T-helper 17 cell (primary cell): ENCODE data around the gene ATP6V1B1. TPM values are rescaled to one million over a fixed set of nuclear protein-coding genes. Genes with fewer than 3 reads are reported as not detected.

Experiments used
- ATAC-seq: fragments of 150-1000 bp; cut with Tn5 transposase; 2 replicates; pipeline ENCODE4 v1.10.0; 2021; ENCODE audit warnings: mild to moderate bottlenecking, moderate library complexity
- DNase-seq, 3 donors: peaks; one replicate each; pipeline versions ENCODE4 v3.0.0 to v3.0.0-alpha.2; 2020 to 2021
- H3K9me3 ChIP-seq: one replicate; pipeline ENCODE4 v1.7.0; 2013; ENCODE audit warnings: low read length, mild to moderate bottlenecking; ENCODE audit not compliant: control insufficient read depth, poor library complexity, severe bottlenecking
- H3K27ac Mint-ChIP-seq: one replicate; pipeline ENCODE4 v1.8.0; 2022; ENCODE audit warnings: mild to moderate bottlenecking, moderate library complexity, mixed read lengths
- H3K27me3 Mint-ChIP-seq: one replicate; pipeline ENCODE4 v1.8.0; 2022; ENCODE audit warnings: mixed read lengths
- H3K36me3 Mint-ChIP-seq: one replicate; pipeline ENCODE4 v1.8.0; 2022; ENCODE audit warnings: low read depth, mixed read lengths
- H3K4me1 Mint-ChIP-seq: one replicate; pipeline ENCODE4 v1.8.0; 2022; ENCODE audit warnings: mild to moderate bottlenecking, mixed read lengths
- H3K4me3 Mint-ChIP-seq: one replicate; pipeline ENCODE4 v1.8.0; 2022; ENCODE audit warnings: mild to moderate bottlenecking, moderate library complexity, mixed read lengths
- total RNA-seq, 4 donors: library from RNA in 2 of 4; stranded (reverse) in 2 of 4; gene quantifications; one replicate each; pipeline ENCODE4 v1.2.3 and lab custom pipeline; 2022 to 2026

Gene ATP6V1B1
- total RNA-seq, 2 donors from 2014 or later = not detected

GRCh38 chr2:70937866-70938585, 2.3 kb downstream of the ATP6V1B1 start:
- peaks cover 45% of the 10 kb centered on the region for H3K27me3 Mint-ChIP-seq
- peaks cover 9% of the 10 kb centered on the region for H3K4me1 Mint-ChIP-seq
- peaks cover 9% of the 10 kb centered on the region for H3K36me3 Mint-ChIP-seq
- H3K9me3 ChIP-seq = no peaks in the 10 kb centered on the region
- no peak overlapping the region for H3K27ac Mint-ChIP-seq
- no peak overlapping the region for H3K4me3 Mint-ChIP-seq
- no peak for ATAC-seq
- no peak for DNase-seq

GRCh38 chr2:70938586-70938950, 2.9 kb downstream of the ATP6V1B1 start:
- DNase-seq = no peak
- ATAC-seq = no peak
- Mint-ChIP-seq H3K27me3 (peaks cover 40% of the 10 kb centered on the region), H3K27ac (no peak overlapping the region), H3K36me3 (peaks cover 9% of the 10 kb centered on the region), H3K4me1 (peaks cover 9% of the 10 kb centered on the region), H3K4me3 (no peak overlapping the region)
- H3K9me3 ChIP-seq = no peaks in the 10 kb centered on the region

- H3K4me1 Mint-ChIP-seq = peaks cover 9% of the 10 kb centered on the region
- H3K4me3 Mint-ChIP-seq = no peak overlapping the region
- ATAC-seq (no peak), DNase-seq (no peak)
- H3K27me3 Mint-ChIP-seq = peaks cover 46% of the 10 kb centered on the region
- H3K36me3 Mint-ChIP-seq = peaks cover 9% of the 10 kb centered on the region
- no peaks in the 10 kb centered on the region for H3K9me3 ChIP-seq
- H3K27ac Mint-ChIP-seq = no peak overlapping the region
These were observed 3.5 kb downstream of the ATP6V1B1 start for GRCh38 chr2:70939001-70939838.

- no peak for DNase-seq
- Mint-ChIP-seq H3K27ac (no peak overlapping the region), H3K4me1 (peaks cover 7% of the 10 kb centered on the region), H3K4me3 (no peak overlapping the region), H3K27me3 (peaks cover 47% of the 10 kb centered on the region), H3K36me3 (peaks cover 7% of the 10 kb centered on the region)
- no peak for ATAC-seq
- no peaks in the 10 kb centered on the region for H3K9me3 ChIP-seq
These were observed 4.3 kb downstream of the ATP6V1B1 start for GRCh38 chr2:70939839-70940580.

- no peak for ATAC-seq
- Mint-ChIP-seq H3K36me3 (peaks cover 3% of the 10 kb centered on the region), H3K4me1 (peaks cover 3% of the 10 kb centered on the region), H3K27ac (no peak overlapping the region), H3K27me3 (peaks cover 52% of the 10 kb centered on the region), H3K4me3 (no peak overlapping the region)
- no peak for DNase-seq
- H3K9me3 ChIP-seq = no peaks in the 10 kb centered on the region
These were observed 5.5 kb downstream of the ATP6V1B1 start for GRCh38 chr2:70941186-70941585.

- Mint-ChIP-seq H3K4me3 (no peak overlapping the region), H3K27me3 (peaks cover 52% of the 10 kb centered on the region), H3K4me1 (peaks cover 3% of the 10 kb centered on the region), H3K27ac (no peak overlapping the region), H3K36me3 (peaks cover 3% of the 10 kb centered on the region)
- ATAC-seq = no peak
- no peaks in the 10 kb centered on the region for H3K9me3 ChIP-seq
- no peak for DNase-seq
These were observed 6.0 kb downstream of the ATP6V1B1 start for GRCh38 chr2:70941701-70942100.

GRCh38 chr2:70942396-70943204, 6.9 kb downstream of the ATP6V1B1 start:
- no peak for ATAC-seq
- H3K27me3 Mint-ChIP-seq = peaks cover 50% of the 10 kb centered on the region
- no peak overlapping the region for H3K4me3 Mint-ChIP-seq
- H3K9me3 ChIP-seq = no peaks in the 10 kb centered on the region
- peaks cover 6% of the 10 kb centered on the region for H3K4me1 Mint-ChIP-seq
- H3K27ac Mint-ChIP-seq = no peak overlapping the region
- no peak for DNase-seq
- H3K36me3 Mint-ChIP-seq = peaks cover 3% of the 10 kb centered on the region

GRCh38 chr2:70943205-70943871, 7.6 kb downstream of the ATP6V1B1 start:
- DNase-seq = no peak
- peaks cover 3% of the 10 kb centered on the region for H3K36me3 Mint-ChIP-seq
- peaks cover 46% of the 10 kb centered on the region for H3K27me3 Mint-ChIP-seq
- no peak overlapping the region for H3K27ac Mint-ChIP-seq
- no peak overlapping the region for H3K4me3 Mint-ChIP-seq
- ATAC-seq = no peak
- no peaks in the 10 kb centered on the region for H3K9me3 ChIP-seq
- H3K4me1 Mint-ChIP-seq = peaks cover 13% of the 10 kb centered on the region

GRCh38 chr2:70944111-70944690, 8.5 kb downstream of the ATP6V1B1 start:
- DNase-seq (no peak), ATAC-seq (no peak)
- H3K4me3 Mint-ChIP-seq = no peak overlapping the region
- H3K9me3 ChIP-seq = no peaks in the 10 kb centered on the region
- H3K27ac Mint-ChIP-seq = no peak overlapping the region
- H3K36me3 Mint-ChIP-seq = peaks cover 3% of the 10 kb centered on the region
- peaks cover 14% of the 10 kb centered on the region for H3K4me1 Mint-ChIP-seq
- H3K27me3 Mint-ChIP-seq = peaks cover 44% of the 10 kb centered on the region

GRCh38 chr2:70946832-70947442, 11.2 kb downstream of the ATP6V1B1 start:
- no peak overlapping the region for H3K4me3 Mint-ChIP-seq
- H3K27me3 Mint-ChIP-seq = peaks cover 28% of the 10 kb centered on the region
- no peaks in the 10 kb centered on the region for H3K36me3 Mint-ChIP-seq
- ATAC-seq (peak; percentile 49), DNase-seq (peak in 1 of 3 donors; percentile 22)
- H3K9me3 ChIP-seq = no peaks in the 10 kb centered on the region
- H3K27ac Mint-ChIP-seq = no peak overlapping the region
- H3K4me1 Mint-ChIP-seq = peaks cover 11% of the 10 kb centered on the region

- ATAC-seq = no peak
These were observed 12.0 kb downstream of the ATP6V1B1 start for GRCh38 chr2:70947556-70948184.

More at GRCh38 chr2:70947556-70948184, 12.0 kb downstream of the ATP6V1B1 start:
- Mint-ChIP-seq H3K27ac (peak overlapping the region; percentile 59), H3K27me3 (peaks cover 31% of the 10 kb centered on the region), H3K4me1 (peaks cover 11% of the 10 kb centered on the region), H3K4me3 (peak overlapping the region; percentile 81), H3K36me3 (no peaks in the 10 kb centered on the region)
- no peaks in the 10 kb centered on the region for H3K9me3 ChIP-seq
- no peak for DNase-seq
